ENCODE measurements around the gene SECISBP2.
A peak's percentile ranks its signal among the peaks of the same experiment; 100 is the strongest.
"Not testable (repeated sequence)": the region's sequence is repeated elsewhere in the genome, so short reads cannot be mapped to it uniquely, and the experiment has no call there.

Gene SECISBP2

DNA sequence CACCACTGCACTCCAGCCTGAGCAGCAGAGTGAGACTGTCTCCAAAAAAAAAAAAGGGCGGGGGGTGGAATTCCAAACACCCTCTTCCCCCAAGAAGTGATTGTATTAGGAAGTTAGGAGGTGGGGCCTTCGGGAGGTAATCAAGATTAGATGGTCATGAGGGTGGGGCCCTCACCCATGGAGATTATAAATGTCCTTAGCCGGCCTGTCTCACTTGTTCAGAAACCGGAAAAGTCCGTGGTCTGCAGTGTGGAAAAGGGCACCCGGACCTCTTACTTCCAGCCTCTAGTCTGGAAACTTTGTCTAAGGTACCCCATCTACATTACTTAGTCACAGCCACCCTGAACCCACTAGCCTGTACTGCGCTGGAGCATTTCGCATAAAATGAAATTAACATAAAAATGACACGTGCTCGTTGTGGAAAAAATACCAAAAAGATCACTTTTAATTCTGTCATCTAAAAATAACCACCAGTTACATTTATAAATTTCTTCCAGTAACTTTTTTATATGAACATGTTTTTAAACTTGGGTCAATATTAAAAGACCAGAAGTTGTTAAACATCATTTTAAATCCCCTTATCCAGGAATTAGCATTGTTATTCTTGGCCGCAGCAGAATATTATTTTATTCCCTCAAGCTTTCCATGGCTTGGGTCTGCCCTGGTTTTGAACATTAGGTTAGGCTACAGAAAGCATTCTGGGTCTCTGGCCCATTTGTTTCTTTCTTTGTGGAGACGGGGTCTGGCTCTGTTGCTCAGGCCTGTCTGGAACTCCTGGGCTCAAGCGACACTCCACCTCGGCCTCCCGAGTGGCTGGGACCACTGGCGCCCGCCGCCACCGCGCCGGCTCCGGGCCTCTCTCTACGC, 8.5 kb upstream of the SECISBP2 start:
- DNase-seq = no peak

DNA sequence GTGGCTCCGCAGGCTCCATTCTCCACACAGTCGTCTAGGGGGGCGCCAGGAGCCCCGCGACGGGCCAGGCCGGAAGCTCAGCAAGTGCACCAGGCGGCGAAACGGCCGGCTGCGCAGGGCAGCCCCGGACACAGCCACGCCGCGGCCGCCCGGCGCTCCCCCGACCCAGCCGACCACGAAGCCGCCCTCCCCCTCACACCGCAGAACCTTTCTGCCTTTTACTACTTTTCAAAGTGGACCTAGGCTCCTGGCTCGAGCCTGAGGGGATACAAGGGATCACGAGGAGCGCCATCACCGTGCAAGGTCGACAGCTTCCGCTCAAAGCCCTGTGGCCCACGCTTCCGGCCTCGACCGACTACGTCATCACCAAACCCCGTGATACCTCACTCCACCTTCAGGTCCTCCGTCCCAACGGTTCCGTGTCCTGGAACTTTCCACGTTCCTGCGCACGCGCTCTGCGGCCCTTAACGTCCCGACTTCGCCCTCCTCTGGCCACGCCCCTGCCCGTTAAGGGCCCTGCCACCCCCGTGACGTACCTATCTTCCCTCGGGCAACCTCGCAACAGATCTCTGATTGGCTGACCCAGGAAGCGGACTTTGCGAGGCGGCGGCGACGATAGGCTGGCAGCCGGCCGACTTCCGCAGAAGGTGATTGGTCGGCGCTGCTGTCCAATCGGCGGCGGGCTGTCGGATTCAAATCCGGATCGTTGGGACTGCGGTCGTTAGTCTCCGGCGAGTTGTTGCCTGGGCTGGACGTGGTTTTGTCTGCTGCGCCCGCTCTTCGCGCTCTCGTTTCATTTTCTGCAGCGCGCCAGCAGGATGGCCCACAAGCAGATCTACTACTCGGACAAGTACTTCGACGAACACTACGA, 7.6 kb upstream of the SECISBP2 start, which contains the start of gene CKS2:
Gene CKS2 (plus strand): TSS at position 721 of the 871 bp plus-strand sequence. CDS start 98 bp downstream, at position 819.
- peak; percentile 99 for DNase-seq

DNA sequence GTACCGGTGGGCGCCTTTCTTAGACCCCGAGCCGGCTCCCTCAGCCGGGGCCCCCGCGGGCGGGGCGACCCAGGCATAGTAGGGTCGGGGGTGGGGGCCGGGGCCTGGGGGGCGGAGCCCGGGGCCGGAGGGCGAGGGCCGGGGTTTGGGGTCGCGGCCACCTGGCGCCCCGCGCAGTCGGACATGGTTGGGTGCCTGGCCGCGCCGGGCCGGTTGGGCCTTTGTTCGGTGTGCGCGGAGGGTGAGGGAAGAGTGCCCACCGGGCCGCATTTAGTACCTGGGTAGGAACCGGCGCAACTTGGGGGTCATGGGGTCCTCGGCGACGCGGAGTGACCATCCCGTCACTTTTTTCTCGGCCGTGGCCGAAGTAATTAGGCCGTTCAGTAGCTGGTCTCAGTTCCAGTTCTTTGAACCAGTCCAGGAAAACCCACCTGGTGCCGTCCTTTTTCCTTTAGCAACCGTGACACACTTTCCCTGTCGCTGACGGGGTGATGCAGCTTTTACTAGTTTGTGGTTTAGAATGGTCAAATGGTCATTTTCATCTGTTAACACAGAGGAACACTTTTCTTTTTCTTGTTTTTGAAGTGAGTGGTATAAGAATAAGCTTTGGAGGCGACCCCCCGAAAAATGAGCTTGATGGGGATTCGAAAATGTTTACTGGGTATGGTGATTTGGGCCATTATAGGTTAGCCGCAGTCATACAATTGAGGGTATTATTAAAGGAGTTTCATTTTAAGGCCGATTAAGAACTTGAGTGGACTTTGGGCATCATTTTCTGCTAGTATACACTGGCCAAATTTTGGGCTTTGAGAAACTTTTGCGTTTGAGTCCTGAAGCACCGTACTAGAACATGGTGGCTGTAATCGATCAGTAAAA, 6.7 kb upstream of the SECISBP2 start:
- no peak for DNase-seq

DNA sequence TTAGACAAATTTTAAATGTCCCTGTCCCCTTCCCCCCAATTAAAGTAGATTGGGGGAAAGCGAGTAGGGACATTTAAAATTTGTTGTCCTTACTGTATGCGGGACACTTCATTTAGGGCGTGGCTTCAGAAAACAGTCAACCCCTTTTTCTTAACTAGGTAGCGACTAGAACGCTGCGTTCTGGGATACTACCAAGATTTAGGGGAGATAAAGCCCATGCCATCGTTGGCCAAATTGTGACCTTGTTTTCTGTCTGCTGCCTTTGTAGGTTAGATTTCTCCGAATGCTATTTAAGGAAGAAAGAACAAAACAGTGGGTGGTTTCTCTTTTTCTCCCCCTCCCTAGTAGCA, 6.1 kb upstream of the SECISBP2 start:
- no peak for DNase-seq

DNA sequence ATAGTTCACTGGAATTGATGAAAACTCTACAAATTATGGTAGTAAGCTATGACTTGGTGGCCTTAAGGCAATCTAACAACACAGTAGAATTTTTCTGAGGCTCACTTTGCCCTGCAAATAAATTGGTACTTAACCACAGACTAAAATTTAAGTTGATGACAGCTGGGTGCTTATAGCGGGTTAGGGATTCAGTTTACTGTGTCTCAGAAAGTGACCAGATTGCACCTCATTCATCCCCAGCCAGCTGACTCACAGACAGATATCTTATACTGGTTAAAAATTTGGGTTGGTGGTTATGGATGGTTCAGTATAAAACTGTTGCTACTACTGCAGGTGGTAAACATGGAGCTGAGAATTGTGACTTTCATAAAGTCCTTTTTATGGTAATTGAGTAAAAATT, 4.5 kb upstream of the SECISBP2 start:
- no peak for DNase-seq

DNA sequence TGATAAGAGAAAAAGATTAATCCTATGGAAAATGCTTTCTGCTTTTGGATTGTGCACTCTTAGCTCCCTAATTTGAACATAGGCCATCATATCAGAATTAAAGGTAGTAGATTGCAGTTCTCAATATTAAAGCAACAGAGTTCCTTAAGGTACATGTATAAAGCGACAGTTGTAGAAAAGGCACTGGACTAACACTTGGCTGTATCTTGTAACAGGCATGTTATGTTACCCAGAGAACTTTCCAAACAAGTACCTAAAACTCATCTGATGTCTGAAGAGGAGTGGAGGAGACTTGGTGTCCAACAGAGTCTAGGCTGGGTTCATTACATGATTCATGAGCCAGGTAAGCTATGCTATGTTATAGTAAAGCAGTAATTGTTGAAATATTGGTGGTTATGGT, 3.3 kb upstream of the SECISBP2 start:
- no peak for DNase-seq

DNA sequence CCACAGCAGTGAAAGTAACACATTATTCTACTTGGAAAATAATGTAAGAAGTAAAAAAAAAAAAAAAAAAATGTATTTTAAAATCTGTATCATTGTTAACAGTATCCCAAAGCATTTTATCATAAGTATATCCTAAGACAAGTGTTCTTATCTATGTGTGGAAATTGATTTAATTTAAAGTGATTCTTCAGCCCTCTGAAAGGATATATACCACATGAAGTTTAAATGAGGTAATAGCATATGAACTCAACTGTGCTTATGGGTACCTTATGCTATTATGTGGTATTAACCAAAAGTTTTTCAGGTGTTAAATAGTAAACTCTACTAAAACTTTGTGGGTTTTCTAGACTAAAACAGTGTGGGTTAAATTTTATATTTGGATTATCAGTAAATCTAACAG, 2.8 kb upstream of the SECISBP2 start:
- no peak for DNase-seq

DNA sequence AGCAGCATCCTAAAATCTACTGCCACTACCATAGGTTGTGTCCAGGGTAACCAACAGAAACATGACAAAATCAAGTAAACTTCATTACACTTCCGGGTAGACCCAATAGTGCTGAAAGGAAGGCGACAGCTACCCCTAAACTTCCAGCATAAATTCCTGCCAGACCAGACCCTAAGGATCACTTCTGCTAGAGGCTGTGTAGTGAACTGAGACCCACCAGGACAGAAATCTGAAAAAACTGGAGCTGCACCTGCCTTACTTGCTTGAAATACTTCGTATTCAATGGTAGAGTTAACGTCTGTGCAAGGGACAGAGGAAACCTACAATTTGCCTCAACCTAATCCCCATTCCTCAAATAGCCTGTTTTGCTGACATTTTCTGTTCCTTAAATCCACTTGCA, 1.0 kb upstream of the SECISBP2 start:
- no peak for DNase-seq

DNA sequence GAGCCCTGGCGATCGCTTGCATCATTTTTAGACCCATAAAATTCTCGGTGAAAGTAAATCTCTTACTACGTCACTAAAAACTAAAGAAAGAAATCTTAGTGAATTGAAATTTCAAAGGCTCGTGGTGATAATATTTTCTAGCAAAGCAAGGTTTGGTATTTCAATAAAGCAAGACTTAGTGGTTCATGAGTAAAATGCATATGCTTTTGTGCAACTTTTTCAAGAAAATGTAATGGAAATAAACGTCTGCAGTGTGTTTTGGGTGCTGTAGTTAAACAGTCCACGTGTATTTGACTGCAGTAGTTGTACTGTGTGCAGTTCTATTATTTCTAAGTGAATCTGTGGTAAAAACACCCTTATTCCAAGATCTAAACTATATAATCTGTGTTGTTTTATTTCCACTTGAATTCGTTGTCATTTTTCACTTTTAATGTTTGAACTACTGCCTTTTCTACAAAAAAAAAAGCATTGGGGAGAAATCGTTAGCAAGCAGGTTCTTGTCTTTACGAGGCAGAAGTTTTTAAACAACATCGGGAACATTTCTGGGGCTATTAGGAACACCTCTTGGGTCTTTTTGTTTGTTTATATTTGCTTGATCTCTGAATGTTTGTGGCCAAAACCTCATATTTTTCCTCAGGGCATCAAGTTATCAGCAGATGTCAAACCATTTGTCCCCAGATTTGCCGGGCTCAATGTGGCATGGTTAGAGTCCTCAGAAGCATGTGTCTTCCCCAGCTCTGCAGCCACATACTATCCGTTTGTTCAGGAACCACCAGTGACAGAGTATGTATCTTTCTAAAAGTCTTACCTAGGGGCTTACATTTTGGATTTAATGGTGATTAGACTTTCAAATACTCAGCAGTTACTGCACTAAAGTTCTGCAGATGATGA, 960 bp downstream of the SECISBP2 start:
- no peak for DNase-seq

DNA sequence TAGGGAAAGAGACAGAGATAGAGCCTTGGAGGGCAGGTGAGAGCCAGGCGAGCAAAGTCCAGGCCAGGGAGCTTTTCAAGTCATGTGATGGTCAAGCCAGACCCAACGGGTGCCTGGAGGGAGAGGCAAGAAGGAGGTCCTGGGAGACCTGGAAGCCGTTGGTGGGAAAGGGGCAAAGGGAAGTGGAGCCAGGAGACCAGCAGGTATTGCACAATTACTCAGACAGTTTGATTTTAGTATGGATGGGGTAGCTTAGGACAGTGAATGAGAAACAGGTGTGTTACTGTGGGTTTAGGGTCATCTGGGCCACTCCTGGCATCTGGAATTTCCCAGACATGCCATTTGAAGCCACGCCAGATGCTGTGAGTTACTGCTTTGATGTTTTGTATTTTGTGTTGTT, 5.1 kb downstream of the SECISBP2 start:
- no peak for DNase-seq

DNA sequence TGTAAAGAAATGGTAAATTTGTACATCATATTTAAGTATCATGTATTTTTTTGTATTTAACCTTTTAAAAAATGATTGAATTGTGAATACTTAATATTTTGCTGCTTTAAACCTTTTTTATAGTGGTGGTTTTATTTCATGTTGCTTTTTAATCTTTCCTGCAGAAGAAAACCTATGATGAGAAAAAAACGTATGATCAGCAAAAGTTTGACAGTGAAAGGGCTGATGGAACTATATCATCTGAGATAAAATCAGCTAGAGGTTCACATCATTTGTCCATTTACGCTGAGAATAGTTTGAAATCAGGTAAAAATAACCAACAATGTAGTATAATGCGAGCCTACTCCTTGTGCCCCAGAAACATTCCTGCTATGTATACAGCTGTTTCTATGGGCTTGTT, 7.4 kb downstream of the SECISBP2 start:
- no peak for DNase-seq

DNA sequence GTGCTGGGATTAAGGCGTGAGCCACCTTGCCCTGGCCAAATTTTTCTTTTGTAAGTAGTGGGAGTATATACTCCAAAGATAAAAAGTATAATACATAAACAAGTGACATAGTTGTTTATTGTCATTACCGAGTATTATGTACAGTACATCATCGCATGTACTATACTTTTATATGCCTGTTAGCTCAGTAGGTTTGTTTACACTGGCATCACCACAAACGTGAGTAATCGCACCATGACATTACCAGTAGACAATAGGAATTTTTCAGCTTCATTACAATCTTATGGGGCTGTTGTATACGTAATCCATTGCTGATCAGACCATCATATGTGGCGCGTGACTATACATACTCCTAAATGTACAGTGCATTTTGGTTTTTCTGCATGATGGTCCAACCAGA, 9.8 kb downstream of the SECISBP2 start:
- DNase-seq = no peak

DNA sequence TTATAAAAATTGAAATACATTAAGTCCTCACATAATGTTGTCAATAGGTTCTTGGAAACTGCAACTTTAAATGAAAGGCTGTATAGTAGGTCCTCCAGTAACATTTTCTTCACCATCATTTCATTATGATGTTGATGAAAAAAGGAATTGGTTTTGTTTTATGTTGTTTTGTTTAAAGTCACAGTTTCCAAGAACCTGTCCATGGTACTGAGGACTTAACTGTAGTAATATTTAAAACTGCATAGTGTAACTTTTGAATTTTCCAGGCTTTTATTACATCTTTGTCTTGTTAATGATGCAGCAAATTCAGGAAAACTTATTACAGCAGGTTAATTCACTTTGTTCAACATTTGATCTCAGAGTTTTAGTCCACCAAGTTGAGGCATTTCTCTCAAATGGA, 11.6 kb downstream of the SECISBP2 start:
- no peak for DNase-seq

DNA sequence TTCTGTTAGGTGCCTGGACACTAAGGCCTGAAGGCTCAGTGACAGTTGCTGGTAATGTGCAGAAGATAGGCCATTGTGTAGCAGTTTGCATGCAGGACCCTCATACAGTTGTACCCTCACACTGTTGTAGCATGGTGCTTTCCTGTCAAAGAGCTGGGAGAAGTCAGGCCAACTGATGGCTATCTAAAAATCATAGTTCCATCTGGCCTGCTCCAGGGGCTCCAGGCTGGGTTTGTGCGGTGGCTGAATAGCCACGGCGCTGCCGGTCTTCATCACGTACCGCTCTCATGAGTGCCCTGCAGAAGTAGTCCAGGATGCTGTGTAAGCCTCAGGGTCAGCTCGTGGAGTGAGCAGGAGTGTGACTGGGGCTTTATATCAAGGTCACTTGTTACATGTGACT, 12.2 kb downstream of the SECISBP2 start:
- DNase-seq = no peak

DNA sequence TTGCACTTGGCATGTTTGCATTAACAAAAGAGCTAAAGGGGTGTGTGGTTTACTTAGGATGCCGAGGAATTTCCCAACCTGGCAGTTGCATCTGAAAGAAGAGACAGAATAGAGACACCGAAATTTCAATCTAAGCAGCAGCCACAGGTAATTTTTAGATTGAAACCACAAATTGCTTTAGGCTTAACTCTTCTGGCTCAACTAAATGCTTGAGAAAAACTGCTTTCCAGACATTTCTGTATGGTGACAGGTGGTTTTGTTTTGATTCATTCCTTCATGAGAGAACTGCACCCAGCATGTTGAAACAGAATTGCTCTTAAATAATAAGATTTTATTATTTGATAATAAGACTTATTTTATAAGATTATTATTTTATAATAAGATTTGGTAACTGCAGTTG, 21.5 kb downstream of the SECISBP2 start:
- no peak for DNase-seq

DNA sequence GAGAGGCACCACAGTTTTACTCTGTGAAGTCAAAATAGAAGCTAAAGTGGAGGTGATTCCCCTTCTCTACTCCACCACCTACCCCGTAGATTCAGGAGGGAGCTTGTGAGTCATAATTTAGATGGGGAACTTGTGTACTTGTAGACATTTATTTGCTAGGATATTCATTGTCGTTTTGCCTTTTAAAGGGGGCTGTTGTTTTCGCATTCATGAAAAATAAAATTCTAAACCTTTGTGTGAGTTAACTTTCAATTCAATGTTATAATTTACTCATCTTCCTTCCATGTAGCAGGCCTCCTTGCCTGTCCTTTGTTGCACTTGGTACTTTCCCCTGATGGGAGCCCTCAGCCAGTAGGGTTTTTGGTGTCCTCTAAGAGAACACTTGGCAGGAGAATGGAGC, 22.0 kb downstream of the SECISBP2 start:
- no peak for DNase-seq

DNA sequence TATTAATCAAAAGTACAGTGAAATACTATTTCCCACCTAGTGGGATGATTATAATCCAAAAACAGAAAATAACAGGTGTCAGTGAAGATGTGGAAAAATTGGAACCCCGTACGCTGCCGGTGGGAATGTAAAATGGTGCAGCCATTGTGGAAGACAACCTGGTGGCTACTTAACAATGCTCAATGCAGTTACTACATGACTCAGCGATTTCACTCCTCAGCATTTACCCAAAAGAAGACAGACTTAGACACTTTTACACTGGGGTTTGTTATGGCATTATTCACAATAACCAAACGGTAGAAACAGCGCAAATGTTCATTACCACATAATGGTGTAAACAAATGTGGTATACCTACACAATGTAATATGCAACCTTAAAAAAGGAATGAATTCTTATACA, 23.9 kb downstream of the SECISBP2 start:
- no peak for DNase-seq

DNA sequence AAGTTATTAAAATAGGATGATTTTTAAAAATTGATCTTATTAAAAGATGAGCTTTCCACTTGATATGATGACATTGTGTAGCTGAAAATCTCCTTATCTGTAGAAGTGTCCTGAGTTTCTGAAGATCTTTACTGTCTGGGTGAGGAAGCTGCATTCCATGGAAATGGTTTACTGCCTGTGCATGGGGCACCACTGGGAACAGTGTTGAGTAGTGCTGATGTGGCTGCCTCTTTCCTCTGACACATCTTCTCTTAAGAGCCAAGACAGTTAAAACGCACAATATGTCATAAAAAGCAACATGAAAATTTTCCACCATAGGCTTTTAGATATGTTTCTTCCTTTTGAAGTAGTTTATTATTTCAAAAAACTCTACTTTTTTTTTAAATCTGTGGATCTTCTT, 24.6 kb downstream of the SECISBP2 start:
- no peak for DNase-seq

DNA sequence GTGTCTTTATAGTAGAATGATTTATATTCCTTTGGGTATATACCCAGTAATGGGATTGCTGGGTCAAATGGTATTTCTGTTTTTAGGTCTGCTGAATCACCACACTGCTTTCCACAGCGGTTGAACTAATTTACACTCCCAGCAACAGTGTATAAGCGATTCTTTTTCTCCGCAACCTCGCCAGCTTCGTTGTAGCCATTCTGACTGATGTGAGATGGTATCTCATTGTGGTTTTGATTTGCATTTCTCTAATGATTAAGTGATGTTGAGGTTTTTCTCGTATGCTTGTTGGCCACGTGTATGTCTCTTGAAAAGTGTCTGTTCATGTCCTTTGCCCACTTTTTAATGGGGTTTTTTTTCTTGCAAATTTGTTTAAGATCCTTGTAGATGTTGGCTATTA, 25.5 kb downstream of the SECISBP2 start:
- not testable (repeated sequence) for DNase-seq

DNA sequence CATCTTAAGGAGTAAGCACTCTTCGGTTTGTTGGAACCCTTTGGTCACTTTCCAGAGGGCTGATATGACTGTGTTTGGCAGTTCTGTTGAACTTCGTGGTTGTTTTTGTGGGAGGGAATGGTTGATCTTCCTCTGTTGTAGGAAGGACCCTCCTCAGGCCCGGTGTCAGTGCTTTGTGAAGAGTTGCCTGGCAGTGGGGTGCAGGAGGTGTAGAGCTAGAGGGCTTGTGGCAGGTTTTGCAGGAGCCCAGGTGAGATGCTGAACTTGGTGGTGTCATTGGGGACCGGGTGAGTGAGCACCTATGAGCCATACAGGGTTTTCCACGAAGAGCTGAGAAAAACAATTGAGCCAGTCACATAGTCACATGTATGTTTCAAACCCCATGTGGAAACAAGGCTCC, 27.2 kb downstream of the SECISBP2 start:
- DNase-seq = no peak

DNA sequence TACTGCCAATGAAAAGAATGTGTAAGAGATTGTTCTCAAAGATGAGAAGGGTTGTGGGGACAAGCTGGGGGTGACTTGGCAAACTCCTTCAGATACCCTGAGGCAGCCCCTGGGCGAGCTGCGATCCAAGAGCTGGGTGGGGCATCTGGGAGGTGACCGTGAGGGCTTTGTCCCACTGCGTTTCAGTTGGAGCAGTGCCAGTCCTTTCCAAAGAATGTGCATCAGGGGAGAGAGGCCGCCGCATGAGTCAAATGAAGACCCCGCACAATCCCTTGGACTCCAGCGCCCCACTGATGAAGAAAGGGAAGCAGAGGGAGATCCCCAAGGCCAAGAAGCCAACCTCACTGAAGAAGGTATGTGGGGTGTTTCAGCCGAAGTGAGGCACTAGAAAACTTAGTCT, 28.4 kb downstream of the SECISBP2 start:
- no peak for DNase-seq

DNA sequence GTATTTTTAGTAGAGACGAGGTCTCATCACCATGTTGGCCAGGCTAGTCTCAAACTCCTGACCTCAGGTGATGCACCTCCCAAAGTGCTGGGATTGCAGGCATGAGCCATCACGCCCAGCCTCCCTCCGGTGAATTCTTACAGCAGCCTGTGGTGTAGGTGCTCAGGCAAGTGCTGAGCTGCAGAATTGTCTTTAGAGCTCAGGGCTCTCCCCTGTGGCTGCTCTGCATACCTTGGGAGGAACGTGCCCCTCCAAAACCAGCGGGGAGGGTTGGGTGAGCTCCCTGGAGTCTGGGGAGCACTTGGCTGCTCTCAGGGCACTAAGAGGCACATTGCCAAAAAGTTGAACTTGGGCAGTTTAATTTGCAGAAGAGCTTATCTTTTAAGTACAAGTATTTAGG, 29.4 kb downstream of the SECISBP2 start:
- DNase-seq = no peak
